HG02981 (cell line): Measurements from ENCODE around the gene ZNF777.
A peak's percentile ranks its signal among the peaks of the same experiment; 100 is the strongest.
"Not testable (repeated sequence)": the region's sequence is repeated elsewhere in the genome, so short reads cannot be mapped to it uniquely, and the experiment has no call there.

Experiments used
- ATAC-seq: cut with Tn5 transposase; IDR thresholded peaks from one replicate; pipeline ENCODE4 v1.9.1; 2021; ENCODE audit warnings: mild to moderate bottlenecking, moderate library complexity; ENCODE audit not compliant: unreplicated experiment

Gene ZNF777

DNA sequence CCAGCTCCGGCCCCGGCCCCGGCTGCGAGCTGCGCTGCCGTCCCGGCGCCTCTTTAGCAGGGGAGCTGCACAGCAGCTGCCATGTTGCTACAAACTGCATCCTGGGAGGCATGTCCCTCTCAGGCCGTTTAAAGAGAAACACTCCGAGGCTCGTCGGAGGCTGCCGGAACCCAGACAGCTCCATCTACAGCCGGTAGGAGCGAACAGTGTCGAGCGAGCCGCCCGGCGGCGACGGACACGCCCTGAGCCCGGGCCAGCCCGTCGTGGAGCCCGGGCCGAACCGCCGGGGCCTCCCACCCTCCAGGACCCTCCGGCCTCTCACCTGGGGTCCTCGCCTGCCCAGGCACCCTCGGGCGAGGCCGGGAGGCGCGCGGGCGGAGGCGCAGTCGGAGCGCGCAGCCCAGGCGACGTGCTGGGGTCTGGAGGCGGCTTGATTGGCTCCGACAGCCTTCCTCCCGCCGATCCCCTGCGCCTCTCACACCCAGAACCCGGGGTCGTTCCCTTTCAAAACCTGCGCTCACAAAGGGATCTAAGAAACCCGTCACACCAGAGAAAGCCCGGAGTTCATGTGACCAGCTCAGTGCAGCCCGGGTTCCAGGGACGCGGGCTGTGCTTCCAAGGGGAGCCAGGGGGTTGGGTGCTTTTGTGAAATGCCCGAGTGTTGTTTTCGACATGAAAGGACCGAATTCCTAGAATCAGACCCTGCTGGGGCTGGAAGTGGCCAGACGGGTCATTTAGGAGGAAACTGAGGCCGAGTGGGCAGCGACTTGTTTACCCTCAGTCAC is at the start of gene ZNF777:
Gene ZNF777 (minus strand): TSS at position 570 of the 785 bp plus-strand sequence. CDS start 5,040 bp downstream, outside the sequence.
- ATAC-seq: peak; percentile 96

DNA sequence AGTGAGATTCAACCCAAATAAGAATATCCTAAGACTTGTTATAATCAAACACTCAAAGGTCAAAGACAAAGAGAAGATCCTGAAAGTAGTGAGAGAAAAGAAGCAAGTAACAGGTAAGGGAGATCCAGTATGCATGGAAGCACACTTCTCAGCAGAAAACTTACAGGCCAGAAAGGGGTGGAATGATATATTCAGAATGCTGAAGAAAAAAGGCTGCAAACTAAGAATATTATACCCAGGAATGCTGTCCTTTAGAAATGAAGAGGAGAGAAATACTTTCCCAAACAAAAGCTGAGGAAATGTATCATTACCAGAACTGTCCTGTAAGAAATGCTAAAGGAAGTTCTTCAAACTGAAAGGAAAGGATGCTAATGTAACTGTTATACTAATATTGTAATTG is 49.4 kb upstream of the ZNF777 start:
- no peak for ATAC-seq

DNA sequence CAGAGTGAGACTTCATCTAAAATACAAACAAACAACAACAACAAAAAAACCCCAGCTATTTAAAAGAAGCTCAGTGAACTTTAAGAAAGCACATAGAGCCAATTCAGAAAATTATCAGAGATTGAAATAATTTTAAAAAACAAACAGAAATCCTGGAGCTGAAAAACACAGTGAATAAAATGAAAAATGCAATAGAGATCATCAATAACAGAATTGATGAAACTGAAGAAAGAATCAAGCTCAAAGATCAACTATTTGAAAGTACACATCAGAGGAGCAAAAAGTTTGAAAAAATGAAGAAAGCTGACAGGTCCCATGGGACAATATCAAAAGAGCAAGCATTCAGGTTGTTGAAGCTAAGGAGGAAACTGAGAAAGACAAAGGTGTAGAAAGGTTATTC is 48.9 kb upstream of the ZNF777 start:
- no peak for ATAC-seq

DNA sequence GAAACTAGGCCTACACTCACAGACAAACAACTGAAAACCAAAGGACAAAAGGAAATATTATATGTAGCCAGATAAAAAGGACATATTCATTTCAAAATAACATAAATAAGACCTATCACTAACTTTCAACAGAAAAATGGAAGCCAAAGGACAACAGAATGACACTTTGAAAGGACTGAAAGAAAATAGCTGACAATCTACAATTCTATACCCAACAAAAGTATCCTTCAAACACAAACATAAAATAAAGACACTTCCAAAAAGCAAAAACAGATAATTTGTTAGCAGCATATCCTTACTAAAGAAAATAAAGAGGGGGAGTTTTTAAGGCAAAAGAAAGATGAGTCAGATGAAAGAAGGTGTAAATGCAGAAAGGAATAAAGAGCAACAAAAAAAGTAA is 44.7 kb upstream of the ZNF777 start:
- ATAC-seq: no peak

DNA sequence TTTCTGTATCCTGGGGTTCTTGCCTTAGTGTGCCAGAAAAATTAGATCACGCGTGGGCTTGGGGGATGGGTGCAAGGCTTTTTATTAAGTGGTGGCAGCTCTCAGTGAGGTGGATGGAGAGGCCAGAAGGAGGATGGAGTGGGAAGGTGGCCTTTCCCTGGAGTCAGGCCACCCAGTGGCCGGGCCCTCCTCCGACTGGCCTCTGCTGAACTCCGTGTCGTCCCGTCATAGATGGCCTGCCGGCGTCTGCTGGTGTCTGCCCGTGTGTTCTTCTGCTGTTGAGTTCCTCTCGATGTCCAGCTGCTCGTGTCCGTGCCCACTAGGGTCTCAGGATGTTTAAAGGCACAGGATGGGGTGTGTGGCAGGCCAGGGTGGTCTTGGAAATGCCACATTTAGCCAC is 40.8 kb upstream of the ZNF777 start:
- no peak for ATAC-seq

DNA sequence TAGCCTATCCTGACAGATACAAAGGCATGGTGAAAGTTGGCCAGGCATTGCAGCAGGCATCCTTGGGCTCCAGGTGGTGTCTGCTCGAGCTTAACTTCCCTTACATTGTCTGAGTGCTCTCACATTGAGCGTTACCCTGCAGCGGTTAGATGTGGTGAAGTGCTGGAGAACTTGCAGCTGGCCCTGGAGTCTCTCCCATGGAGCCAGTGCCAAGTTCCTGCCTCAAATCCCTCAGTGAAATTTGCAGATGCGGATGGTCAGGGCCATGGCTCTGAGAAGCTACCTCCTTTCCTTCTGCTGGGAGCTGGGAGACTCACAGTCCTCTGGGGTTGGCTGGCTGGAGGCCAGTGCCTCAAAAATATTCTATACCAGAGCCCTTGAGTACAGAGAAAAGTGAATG is 40.0 kb upstream of the ZNF777 start:
- no peak for ATAC-seq

DNA sequence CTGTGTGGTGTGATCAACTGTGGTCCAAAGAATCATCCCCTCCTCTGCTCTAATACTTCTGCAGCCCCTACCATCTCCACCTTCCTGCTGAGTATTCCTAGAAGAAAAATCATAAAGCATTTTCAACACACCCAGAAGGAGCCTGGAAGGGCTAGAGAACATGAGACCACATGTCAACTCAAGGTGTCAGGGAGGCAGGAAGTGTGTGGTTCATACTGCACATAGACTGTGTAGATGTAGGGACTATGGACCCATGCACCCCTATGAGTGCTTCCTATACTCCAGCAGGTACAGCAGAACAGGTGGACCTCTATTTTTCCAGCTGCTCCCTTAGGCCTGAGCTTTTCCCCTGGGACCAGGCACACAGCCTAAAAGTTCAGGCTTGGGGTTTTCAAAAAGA is 39.3 kb upstream of the ZNF777 start:
- no peak for ATAC-seq

DNA sequence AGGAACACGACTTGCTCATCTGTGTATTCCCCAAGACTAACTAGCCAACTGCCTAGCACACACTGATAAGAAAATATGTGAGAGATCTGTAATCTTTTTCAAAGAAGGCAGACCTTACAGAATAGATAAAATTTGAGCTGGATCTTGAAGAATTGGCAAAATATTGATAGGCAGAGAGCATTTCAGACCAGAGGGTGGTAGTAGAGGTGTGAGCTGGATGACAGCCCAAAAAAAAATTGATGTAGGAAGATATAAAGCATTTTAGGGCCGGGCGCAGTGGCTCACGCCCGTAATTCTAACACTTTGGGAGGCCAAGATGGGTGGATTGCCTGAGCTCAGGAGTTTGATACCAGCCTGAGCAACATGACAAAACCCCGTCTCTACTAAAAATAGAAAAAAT is 37.9 kb upstream of the ZNF777 start:
- ATAC-seq: no peak

DNA sequence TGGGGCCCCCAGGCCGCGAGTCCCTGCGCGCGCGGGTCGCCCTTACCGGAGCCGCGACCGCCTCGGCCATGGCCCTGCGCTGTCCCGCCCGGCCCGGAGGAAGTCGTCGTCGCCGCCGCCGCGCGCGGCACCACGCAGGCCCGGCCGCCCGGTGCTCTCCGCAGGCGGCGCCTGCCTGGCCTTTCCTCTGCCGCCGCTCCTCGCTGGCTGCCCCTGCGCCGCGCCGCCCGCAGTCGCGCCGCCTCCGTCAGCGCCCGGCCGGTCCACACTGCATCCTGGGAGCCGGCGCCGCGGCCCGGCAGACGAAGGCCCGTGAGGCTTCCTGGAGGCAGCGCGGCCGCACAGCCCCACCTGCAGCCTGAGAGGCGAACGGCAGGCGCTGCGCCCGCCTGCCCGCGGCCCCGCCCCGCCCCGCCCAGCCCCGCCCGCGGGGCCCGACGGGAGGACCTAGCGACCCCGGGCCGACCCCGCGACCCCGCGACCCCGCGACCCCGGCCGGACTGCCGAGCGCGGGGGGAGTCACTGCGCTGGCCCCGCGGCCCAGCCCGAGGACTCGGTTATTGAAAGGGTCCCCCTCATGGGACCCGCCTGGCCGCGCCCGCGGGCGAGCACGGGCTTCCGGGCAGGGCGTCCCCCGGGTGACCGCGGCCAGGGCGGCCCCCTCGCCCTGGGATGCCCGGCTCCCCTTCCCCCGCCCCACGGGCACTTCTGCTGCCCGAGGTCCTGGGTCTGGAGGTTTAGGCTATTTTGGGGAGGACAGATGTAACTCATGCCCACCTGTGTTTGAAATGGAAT is 36.8 kb upstream of the ZNF777 start, which contains the start of gene ZNF746:
Gene ZNF746 (minus strand): TSS at position 343 of the 795 bp plus-strand sequence. CDS start 273 bp downstream, at position 70.
- ATAC-seq: peak; percentile 94

DNA sequence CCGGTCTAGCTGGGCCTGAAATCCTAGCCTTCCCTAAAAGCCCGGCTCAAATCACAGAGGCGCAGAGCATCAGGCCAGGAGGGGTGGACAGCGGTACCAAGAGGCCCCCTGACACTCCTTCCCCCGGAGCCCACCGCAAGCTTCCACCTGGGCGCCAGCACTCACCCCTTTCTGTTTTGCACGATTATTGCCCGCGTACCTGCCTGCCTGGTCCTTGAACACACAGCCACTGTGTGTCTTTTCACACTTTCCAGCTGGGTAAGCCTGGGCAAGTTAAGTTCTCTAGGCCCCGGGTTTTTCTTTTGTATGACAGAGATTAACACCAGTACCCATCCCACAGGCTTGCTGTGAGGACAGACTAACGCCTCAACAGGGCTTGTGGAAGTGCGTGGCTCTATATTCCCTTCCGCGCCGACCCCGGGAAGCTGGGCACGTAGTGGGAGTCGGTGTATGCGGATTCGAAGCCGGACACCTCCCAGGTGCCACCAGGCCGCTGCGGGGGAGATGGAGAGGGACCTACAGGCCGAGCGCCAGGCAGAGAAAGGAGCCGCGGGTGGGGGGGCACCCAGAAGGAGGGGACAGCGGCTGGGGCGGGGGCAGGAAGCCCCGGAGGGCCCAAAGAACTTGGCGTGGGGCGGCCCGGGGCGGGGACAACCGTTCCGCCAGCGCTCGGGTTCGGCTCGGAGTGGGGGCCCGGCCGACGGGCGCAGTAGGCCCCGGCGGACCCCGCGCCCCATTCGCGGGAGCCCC is 36.0 kb upstream of the ZNF777 start:
- ATAC-seq: peak; percentile 23

DNA sequence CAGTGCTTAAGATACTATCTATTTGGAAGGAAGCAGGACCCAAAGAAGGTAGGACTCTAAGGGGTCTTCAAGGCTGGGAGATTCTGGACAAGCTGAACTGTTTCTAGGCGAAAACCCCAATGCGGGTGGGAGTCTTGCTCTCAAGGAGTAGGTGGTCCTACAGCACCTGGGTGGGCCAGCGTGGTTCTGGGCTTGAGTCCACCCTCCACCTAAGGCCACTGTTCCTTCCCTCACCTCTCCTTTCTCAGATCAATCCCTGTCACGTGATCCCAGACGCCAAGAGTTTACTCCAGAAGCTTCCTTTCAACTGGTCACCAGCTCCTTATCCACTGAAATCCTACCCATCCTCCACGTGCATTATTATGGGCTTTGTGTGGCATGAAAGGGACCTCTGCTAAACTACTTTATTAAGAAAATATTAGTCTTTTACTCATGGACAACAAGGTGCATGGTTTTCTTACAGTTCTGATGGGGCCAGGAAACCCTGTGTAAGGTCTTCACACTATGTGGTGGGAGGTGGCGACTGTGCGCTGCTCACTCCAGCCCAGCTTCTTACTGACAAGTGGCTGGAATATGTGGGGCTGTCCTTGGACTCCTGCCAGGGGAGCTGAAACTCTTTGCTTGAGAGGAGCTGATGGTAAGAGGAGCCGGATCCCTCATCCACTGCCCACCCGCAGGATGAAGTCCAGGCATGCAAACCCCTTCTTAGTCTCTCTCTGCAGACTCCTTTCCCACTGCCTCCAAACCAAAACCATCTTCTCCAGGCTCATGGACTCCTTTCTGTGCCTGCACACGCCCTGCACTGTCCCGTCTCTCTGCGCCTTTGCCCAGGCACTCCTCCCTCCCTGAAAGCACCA is 35.2 kb upstream of the ZNF777 start:
- no peak for ATAC-seq

DNA sequence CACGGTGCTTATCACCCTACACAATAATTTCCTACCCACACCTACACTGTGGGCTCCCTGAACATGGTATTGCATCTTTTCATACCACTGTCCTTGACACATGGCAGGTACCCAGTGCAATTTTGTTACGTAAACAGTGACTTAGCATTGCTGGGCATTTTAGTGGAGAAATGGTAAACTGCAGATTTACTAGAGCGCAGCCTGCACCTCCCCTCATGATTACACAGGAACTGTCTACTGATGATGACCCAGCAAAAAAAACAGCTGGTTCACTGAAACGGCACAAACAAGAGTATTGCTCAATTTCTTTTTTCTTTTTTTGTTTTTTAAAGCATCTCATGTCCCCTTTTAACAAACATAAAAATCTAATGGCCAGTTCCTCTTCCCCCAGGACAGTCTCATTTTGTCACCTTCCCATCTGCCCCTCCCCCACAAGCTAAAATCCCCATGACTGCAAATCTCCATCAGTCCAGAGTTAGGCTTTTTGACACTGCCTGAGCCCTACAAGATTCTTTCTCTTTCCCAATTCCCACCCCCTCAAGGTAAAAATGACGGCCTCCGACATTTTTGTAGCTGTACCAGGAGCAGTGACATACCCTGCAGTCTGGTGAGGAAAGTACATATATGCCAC is 34.0 kb upstream of the ZNF777 start:
- no peak for ATAC-seq

DNA sequence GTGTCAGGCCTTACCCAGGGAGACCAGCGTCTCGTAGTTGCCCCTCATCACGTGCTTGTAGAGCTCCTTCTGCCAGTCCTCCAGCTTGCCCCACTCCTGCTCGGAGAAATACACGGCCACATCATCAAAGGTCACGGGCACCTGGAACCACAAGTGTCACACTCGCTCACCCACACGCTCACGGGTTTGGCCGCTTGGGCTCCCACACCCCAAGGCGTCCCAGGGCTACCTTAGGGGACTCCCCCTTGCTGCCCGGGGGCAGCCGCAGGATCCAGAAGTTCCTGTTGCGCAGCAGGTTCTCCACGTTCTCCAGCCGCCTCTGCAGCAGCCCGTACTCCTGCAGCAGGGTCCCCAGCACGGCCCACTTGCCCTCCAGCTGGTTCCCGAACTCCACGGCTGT is 33.1 kb upstream of the ZNF777 start:
- ATAC-seq: not testable (repeated sequence)

DNA sequence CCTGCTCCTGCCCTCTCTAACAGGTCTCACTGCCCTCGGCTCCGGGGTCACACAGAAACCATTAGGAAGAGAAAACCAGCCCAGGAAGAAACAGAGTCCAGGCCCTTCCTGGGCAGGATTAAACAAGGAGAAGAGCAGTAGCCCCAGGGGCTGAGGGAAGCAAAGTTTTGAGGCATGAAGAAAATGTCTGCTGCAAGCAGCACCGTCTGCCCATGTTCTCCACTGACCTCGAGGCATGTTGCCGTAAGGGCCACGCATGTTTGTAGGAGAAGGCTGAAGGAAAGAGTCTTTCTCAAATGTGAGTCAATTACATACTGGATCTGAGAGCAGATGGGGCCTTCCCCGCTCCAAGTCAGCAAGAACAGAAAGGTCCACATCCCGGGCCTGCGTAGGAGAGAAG is 32.5 kb upstream of the ZNF777 start:
- ATAC-seq: no peak

DNA sequence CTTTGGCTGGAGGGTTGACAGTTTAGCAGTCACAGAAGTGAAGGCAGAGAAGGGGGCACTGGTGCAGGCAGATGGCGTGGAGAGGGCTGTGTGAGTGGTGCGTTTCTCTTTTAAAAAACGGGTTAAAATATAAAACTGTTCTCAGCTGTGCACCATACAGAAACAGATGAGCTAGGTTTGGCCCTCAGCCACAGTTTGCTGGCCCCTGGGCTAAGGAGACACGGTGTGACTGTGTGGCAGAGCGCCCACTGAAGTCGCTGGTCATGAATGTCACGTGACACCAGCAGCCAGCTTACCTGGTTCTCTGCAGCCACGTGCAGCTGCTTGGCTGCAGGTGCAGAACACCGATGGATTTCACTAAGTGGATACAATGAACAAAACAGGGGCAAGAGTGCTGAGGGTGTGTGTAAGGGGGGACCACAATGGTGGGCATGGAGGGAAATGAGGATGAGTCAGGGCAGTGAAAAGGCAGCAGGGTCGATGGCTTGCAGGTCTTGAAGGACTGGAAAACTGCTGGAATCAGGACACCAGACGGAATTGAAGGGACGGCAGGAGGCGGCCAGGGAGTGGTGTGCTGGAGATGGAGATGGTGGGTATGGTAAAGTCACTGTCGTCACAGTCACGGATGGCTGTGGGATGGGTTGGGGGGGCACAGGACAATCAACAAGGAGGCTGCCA is 29.4 kb upstream of the ZNF777 start:
- no peak for ATAC-seq

DNA sequence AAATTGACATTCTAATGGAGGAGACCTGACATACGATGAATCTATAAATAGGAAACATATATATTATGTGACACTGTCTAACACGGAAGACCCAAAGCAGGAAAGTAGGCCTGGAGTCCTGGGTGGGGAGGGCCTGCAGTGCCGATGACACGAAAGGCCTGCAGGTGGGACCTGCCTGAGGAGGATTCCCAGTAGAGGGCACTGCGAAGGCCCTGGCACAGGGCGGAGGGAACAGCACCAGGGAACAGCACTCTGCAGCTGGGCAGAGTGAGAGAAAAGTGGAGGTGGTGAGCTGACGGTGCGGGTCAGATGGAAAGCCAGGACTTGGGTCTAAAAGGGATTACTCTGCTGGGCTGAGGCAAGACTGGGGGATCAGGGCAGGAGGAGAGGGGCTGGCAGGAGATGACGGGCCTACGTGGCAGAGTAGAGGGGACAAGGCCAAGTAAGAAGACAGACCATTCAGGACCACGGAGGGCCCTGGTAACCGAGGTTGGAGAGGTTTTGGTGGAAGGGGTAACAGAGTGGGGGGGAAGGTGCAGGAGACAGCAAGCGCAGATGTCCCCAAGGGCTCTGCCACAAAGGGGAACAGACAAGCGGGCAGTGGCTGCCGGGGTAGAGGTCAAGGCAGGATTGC is 28.6 kb upstream of the ZNF777 start:
- no peak for ATAC-seq

DNA sequence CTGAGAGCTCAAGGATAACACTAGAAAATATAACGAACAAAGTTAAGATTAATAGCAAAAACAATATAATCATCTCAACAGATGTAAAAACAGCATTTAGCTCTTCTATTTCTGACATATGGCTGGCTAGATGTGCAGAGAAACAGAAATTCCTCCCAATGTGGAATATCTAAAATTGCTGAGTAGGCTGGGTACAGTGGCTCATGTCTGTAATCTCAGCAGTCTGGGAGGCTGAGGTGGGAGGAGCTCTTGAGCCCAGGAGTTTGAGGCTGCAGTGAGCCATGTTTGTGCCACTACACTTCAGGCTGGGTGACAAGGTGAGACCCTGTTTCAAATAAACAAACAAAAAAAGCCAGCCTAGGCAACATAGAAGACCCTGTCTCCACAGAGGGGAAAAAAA is 18.7 kb upstream of the ZNF777 start:
- ATAC-seq: no peak

DNA sequence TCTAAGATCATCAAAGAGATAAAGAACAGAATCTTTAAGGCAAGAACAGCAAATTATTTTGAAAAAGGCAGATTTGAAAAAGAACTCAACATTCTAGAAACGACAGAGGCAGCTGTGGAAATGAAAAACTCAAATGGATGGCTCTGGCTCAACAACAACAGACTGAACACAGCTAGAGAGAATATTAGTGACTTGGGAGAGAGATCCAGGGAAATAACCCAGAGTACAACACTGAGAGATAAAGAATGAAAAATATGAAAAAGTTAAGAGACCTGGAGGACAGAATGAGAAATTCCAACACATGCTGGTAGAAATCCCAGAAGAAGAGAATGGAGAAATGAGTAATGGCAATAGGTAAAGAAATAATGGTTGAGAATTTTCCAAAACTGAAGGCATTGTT is 17.9 kb upstream of the ZNF777 start:
- ATAC-seq: no peak
